AG04450 (cell line): ENCODE results near the gene SCARF1. TPM values are rescaled to one million over a fixed set of nuclear protein-coding genes. Genes with fewer than 3 reads are reported as not detected.

Source experiments
- CTCF ChIA-PET: fragments of 300-600, 350-600 bp; formaldehyde crosslinking; extraction: SDS; loops from one replicate; lab custom pipeline; 2022; ENCODE audit warnings: antibody characterized with exemption, inconsistent platforms; lab: Charles Lee
- POLR2A ChIA-PET: fragments of 350-600 bp; formaldehyde crosslinking; extraction: SDS; loops from one replicate; lab custom pipeline; 2021; ENCODE audit warnings: antibody characterized with exemption, inconsistent platforms; lab: Yijun Ruan, JAX
- DNase-seq: peaks from one replicate; pipeline ENCODE4 v3.0.0-alpha.2; 2011; ENCODE audit warnings: low read depth, low spot score
- H3K27ac ChIP-seq: one replicate; pipeline ENCODE4 v1.5.1; 2012; ENCODE audit warnings: low read depth, low read length, control low read depth
- H3K27me3 ChIP-seq: one replicate; pipeline ENCODE4 v1.6.0; 2012; ENCODE audit warnings: low read length; ENCODE audit not compliant: control insufficient read depth, insufficient read depth
- H3K4me3 ChIP-seq: 2 replicates; pipeline ENCODE4 v1.5.1; 2011; ENCODE audit warnings: mild to moderate bottlenecking, low read depth, low read length, control low read depth
- H3K9me3 ChIP-seq: 2 replicates; pipeline ENCODE4 v1.5.1; 2012; ENCODE audit warnings: low read length; ENCODE audit not compliant: control insufficient read depth, insufficient read depth
- polyA plus RNA-seq: library from polyadenylated mRNA; depleted of rRNA; stranded (reverse); fragments of >200 nt; gene quantifications from 2 replicates; pipeline ENCODE4 v1.2.3, GENCODE V29; 2011
- TF ChIP-seq, protein P1 (sequence below): IDR thresholded peaks from 2 replicates; pipeline ENCODE4 v1.5.1; 2011; ENCODE audit warnings: low read depth, low read length, control low read depth, inconsistent platforms

Gene SCARF1
- polyA plus RNA-seq, 1 experiment, result 0.20 TPM

DNA sequence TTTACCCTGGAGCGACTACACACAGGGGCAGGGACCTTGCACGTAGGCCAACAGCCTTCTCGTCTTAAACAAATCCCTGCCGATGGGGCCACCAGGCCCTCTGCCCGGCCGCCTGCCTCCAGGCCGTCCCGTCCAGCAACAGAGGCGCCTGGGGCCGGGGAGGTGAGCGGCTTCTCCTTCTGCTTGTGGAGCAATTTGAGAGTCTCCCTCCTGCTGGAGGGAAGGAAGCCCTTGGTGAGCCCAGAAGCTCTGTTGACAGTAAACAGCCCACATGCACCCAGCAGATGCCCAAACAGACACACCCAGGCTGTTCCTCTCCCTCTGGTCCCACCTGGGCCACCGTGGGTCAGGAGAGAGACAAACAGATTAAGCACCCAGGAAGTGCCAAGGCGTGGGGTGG lies 25.0 kb downstream of the SCARF1 start:
- Histone ChIP-seq H3K27me3 (no peaks in the 10 kb centered on the region), H3K27ac (no peak overlapping the region), H3K4me3 (no peak overlapping the region), H3K9me3 (no peaks in the 10 kb centered on the region)
- CTCF ChIA-PET, result no interaction called here
- no peak for DNase-seq
- POLR2A ChIA-PET, result no interaction called here
- TF ChIP-seq, protein P1, sequence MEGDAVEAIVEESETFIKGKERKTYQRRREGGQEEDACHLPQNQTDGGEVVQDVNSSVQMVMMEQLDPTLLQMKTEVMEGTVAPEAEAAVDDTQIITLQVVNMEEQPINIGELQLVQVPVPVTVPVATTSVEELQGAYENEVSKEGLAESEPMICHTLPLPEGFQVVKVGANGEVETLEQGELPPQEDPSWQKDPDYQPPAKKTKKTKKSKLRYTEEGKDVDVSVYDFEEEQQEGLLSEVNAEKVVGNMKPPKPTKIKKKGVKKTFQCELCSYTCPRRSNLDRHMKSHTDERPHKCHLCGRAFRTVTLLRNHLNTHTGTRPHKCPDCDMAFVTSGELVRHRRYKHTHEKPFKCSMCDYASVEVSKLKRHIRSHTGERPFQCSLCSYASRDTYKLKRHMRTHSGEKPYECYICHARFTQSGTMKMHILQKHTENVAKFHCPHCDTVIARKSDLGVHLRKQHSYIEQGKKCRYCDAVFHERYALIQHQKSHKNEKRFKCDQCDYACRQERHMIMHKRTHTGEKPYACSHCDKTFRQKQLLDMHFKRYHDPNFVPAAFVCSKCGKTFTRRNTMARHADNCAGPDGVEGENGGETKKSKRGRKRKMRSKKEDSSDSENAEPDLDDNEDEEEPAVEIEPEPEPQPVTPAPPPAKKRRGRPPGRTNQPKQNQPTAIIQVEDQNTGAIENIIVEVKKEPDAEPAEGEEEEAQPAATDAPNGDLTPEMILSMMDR, result no peak

DNA sequence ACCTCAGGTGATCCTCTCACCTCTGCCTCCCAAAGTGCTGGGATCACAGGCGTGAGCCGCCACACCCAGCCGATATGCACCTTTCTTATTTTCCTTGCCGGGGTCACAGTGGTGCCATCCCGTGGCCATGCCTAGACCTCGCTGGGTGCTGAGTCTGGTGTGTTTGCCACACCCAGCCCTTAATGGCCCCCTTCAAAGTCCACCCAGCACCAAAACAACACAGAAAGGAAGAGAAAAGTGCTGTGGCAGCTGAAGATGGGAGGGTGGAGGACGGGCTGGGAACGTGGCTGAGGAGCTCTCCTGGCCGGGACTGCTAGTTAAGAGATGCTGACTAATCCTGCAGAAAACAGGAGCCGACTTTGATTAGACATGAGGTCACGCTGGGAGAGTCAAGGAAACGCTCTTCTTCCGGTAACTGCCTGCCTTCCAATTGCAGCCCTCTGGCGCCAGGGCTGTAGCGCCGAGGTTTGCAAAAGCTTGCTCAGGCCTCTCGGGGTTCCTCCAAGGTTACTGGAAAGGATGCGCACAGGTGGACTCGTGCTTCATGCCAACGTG lies 27.8 kb downstream of the SCARF1 start:
- no peaks in the 10 kb centered on the region for H3K27me3 ChIP-seq
- DNase-seq, result no peak
- CTCF ChIA-PET, result interaction anchor here (1.5 to 1.8 kb wide), 3 partner anchors 12 to 43 kb away, joined by 3 to 4 read pairs (median 4); partner anchors contain the start of gene RILP
- TF ChIP-seq, protein P1, result no peak
- POLR2A ChIA-PET, result no interaction called here
- no peaks in the 10 kb centered on the region; the same call in 1 of the 2 replicates for H3K9me3 ChIP-seq
- no peak overlapping the region for H3K4me3 ChIP-seq
- peak overlapping the region; percentile 47 for H3K27ac ChIP-seq

DNA sequence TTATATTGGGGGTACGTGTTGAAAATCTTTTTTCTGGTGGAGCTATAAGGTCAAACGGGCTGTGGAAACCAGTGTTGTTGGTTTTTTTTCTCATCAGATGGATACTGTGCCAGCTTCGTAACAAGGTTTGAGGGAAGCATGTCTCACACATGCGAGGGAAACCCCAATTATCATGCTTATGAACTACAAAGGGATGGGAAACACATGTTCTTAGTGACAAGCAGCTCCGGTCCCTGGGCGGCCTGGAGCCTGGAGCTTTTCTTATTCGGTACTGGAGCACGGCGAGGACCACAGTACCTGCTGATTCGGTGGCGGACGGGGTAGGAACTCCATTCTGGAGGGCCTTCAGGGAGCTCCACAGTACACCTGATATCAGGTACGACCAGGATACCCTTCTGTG lies 29.4 kb downstream of the SCARF1 start:
- ChIA-PET POLR2A (no interaction called here), CTCF (interaction anchor here (0.8 kb wide), 1 partner anchor 358 kb away, joined by 3 read pairs; no protein-coding TSS in a partner anchor)

DNA sequence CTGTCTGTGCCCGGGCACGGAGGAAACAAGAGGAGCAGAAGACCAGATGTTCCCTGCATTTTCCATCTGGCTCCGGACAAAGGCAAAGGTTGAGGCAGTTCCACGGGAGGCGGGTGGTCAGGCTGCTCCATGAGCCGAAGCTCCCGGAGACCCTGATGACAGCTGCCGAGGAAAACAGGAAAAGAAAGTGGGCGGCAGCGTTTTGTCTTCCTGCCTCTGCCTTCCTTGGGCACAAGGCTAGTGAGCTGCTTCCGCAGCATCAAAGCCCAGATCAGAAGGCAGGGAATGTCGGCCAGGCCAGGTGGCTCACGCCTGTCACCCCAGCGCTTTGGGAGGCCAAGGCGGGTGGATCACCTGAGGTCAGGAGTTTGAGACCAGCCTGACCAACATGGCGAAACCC lies 33.1 kb downstream of the SCARF1 start:
- Histone ChIP-seq H3K9me3 (no peaks in the 10 kb centered on the region; the same call in 1 of the 2 replicates), H3K4me3 (no peak overlapping the region), H3K27ac (no peak overlapping the region), H3K27me3 (no peaks in the 10 kb centered on the region)
- ChIA-PET CTCF (interaction anchor here (1.5 kb wide), 1 partner anchor 39 kb away, joined by 4 read pairs; no protein-coding TSS in a partner anchor), POLR2A (no interaction called here)
- no peak for DNase-seq
- TF ChIP-seq, protein P1, result no peak

More for the DNA sequence above, 29.4 kb downstream of the SCARF1 start:
- Histone ChIP-seq H3K4me3 (no peak overlapping the region), H3K9me3 (no peaks in the 10 kb centered on the region; the same call in 1 of the 2 replicates), H3K27ac (no peak overlapping the region), H3K27me3 (no peaks in the 10 kb centered on the region)
- TF ChIP-seq, protein P1, result no peak
- DNase-seq, result no peak

DNA sequence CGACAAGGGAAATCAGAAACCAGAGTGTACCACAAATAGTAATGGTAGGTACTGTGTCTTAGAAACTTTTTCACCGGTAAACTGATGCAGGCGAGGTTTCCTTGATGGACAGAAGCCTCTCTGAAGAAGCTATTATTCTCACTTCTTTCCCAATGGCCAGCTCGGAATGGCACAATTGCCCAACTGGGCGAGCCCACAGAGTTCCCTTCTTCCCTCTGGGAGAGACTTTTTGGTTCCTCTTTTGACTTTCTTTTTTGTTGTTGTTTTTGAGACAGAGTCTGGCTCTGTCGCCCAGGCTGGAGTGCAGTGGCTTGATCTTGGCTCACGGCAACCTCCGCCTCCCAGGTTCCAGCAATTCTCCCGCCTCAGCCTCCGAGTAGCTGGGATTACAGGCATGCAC lies 33.8 kb downstream of the SCARF1 start:
- Histone ChIP-seq H3K9me3 (no peaks in the 10 kb centered on the region; the same call in 1 of the 2 replicates), H3K27ac (no peak overlapping the region), H3K4me3 (no peak overlapping the region), H3K27me3 (no peaks in the 10 kb centered on the region)
- CTCF ChIA-PET, result no interaction called here
- no peak for DNase-seq
- POLR2A ChIA-PET, result no interaction called here
- TF ChIP-seq, protein P1, result no peak
